HCT116 (cell line): ENCODE measurements around the gene MPPED1. TPM values are rescaled to one million over a fixed set of nuclear protein-coding genes. Genes with fewer than 3 reads are reported as not detected.

ENCODE experiments used
- ATAC-seq: fragments of 200-7000 bp; cut with Tn5 transposase; 2 replicates; pipeline ENCODE4 v1.9.1; 2020; ENCODE audit warnings: mild to moderate bottlenecking, moderate library complexity
- BruUV-seq: library from RNA; stranded (reverse); fragments of 400-500 nt; replicated peaks from 2 replicates; lab custom pipeline; 2021; lab: Mats Ljungman, UMichigan
- CTCF ChIA-PET: fragments of 300-600 bp; sonication (Branson Sonifier 250); formaldehyde crosslinking; loops from one replicate; lab custom pipeline; 2021; ENCODE audit warnings: antibody characterized with exemption; lab: Charles Lee
- POLR2A ChIA-PET: fragments of 300-600, 350-600 bp; sonication (Branson Sonifier 250); formaldehyde crosslinking; loops from one replicate; lab custom pipeline; 2021; ENCODE audit warnings: antibody characterized with exemption; lab: Charles Lee
- RAD21 ChIA-PET, 2 experiments: fragments of 300-600 bp; sonication (Branson Sonifier 250); formaldehyde crosslinking; loops; one replicate each; lab custom pipeline; 2023; ENCODE audit warnings: low total read pairs in 2 of 2; ENCODE audit not compliant: uncharacterized antibody in 2 of 2, unreplicated experiment in 2 of 2, low non-redundant PET in 1 of 2; lab: Charles Lee
- DNase-seq: peaks from one replicate; pipeline ENCODE4 v3.0.0-alpha.2; 2010; ENCODE audit warnings: low read depth, low spot score
- H2AFZ ChIP-seq: fragments of 200-600 bp; shearing (Covaris generic), sonication (generic); 2 replicates; pipeline ENCODE4 v1.6.1; 2017; ENCODE audit warnings: low read depth, mixed run types, mixed read lengths, antibody characterized with exemption, low read length; ENCODE audit not compliant: poor library complexity, severe bottlenecking
- H3K27ac ChIP-seq: 2 replicates; pipeline ENCODE4 v1.5.1; 2012; ENCODE audit warnings: low read depth, low read length
- H3K27me3 ChIP-seq: fragments of 200-600 bp; sonication (generic); 2 replicates; pipeline ENCODE4 v1.6.1; 2016; ENCODE audit warnings: mixed run types, low read length, mixed read lengths; ENCODE audit not compliant: insufficient read depth
- H3K36me3 ChIP-seq, 2 experiments: fragments of 200-500 bp in 1 of 2; fragments of 200-600 bp in 1 of 2; sonication (Bioruptor generic) in 1 of 2; sonication (generic) in 1 of 2; 2 replicates each; pipeline versions ENCODE4 v1.5.1 to v1.6.1; 2014 to 2016; ENCODE audit warnings: low read length in 2 of 2, inconsistent platforms in 1 of 2, mixed read lengths in 1 of 2, mixed run types in 1 of 2; ENCODE audit not compliant: insufficient read depth in 2 of 2, control insufficient read depth in 1 of 2
- H3K4me1 ChIP-seq, 2 experiments: fragments of 200-600 bp in 1 of 2; sonication (generic) in 1 of 2; 2 replicates each; pipeline versions ENCODE4 v1.5.1 to v1.6.1; 2012 to 2017; ENCODE audit warnings: low read length in 2 of 2, inconsistent platforms in 1 of 2, mild to moderate bottlenecking in 1 of 2, mixed read lengths in 1 of 2, mixed run types in 1 of 2, moderate library complexity in 1 of 2; ENCODE audit not compliant: insufficient read depth in 2 of 2, control insufficient read depth in 1 of 2
- H3K4me2 ChIP-seq: fragments of 200-600 bp; sonication (generic); 2 replicates; pipeline ENCODE4 v1.6.1; 2017; ENCODE audit warnings: mixed run types, low read length, mixed read lengths
- H3K4me3 ChIP-seq, 2 experiments: fragments of 200-600 bp in 1 of 2; sonication (generic) in 1 of 2; replicated peaks in 1 of 2; 2 replicates each; pipeline ENCODE4 v1.5.1; 2011 to 2016; ENCODE audit warnings: low read length in 2 of 2, control low read depth in 1 of 2, low read depth in 1 of 2, mild to moderate bottlenecking in 1 of 2, mixed read lengths in 1 of 2, mixed run types in 1 of 2
- H3K79me2 ChIP-seq: fragments of 200-600 bp; sonication (generic); 2 replicates; pipeline ENCODE4 v1.6.1; 2017; ENCODE audit warnings: mild to moderate bottlenecking, mixed run types, low read length, moderate library complexity, mixed read lengths; ENCODE audit not compliant: insufficient read depth
- H3K9ac ChIP-seq: fragments of 200-600 bp; sonication (generic); 2 replicates; pipeline ENCODE4 v1.6.1; 2016; ENCODE audit warnings: low read length, mixed read lengths
- H3K9me2 ChIP-seq: fragments of 200-600 bp; sonication (generic), shearing (Covaris generic); 2 replicates; pipeline ENCODE4 v1.6.1; 2017; ENCODE audit warnings: mixed run types, mild to moderate bottlenecking, moderate library complexity; ENCODE audit not compliant: insufficient read depth
- H3K9me3 ChIP-seq, 2 experiments: fragments of 200-500 bp in 1 of 2; fragments of 200-600 bp in 1 of 2; sonication (Bioruptor generic) in 1 of 2; sonication (generic) in 1 of 2; 2 replicates each; pipeline ENCODE4 v1.6.1; 2014 to 2017; ENCODE audit warnings: low read length in 2 of 2, mixed read lengths in 2 of 2, inconsistent platforms in 1 of 2, low read depth in 1 of 2, mild to moderate bottlenecking in 1 of 2, mixed run types in 1 of 2, moderate library complexity in 1 of 2; ENCODE audit not compliant: control insufficient read depth in 1 of 2, insufficient read depth in 1 of 2
- H4K20me1 ChIP-seq: fragments of 200-600 bp; sonication (generic), shearing (Covaris generic); 2 replicates; pipeline ENCODE4 v1.6.1; 2017; ENCODE audit warnings: mixed run types, mild to moderate bottlenecking, moderate library complexity; ENCODE audit not compliant: insufficient read depth
- ATF3 ChIP-seq: IDR thresholded peaks from 2 replicates; pipeline ENCODE4 v1.6.1; 2012
- CBX3 ChIP-seq: IDR thresholded peaks from 2 replicates; pipeline ENCODE4 v1.6.1; 2012; ENCODE audit warnings: low read depth
- CTCF ChIP-seq, 3 experiments: fragments of 200-600 bp in 1 of 3; sonication (generic) in 1 of 3; IDR thresholded peaks in 2 of 3; conservative IDR thresholded peaks in 1 of 3; 2 replicates each; pipeline ENCODE4 v1.5.1; 2012 to 2017; ENCODE audit warnings: low read depth in 2 of 3, low read length in 2 of 3, antibody characterized with exemption in 1 of 3, borderline replicate concordance in 1 of 3, control low read depth in 1 of 3, mild to moderate bottlenecking in 1 of 3, mixed read lengths in 1 of 3, mixed run types in 1 of 3, moderate library complexity in 1 of 3; ENCODE audit not compliant: insufficient read depth in 1 of 3
- EGR1 ChIP-seq: IDR thresholded peaks from 2 replicates; pipeline ENCODE4 v1.6.1; 2012; ENCODE audit warnings: low read depth
- ELF1 ChIP-seq: IDR thresholded peaks from 2 replicates; pipeline ENCODE4 v1.6.1; 2012; ENCODE audit warnings: low read depth, borderline replicate concordance
- EZH2 ChIP-seq: fragments of 200-600 bp; sonication (generic); IDR thresholded peaks from 2 replicates; pipeline ENCODE4 v1.6.1; 2017; ENCODE audit warnings: antibody characterized with exemption, mixed run types
- EZH2phosphoT487 ChIP-seq: fragments of 200-600 bp; IDR thresholded peaks from 2 replicates; pipeline ENCODE4 v1.6.1; 2018; ENCODE audit warnings: antibody characterized with exemption, borderline replicate concordance
- JUND ChIP-seq: IDR thresholded peaks from 2 replicates; pipeline ENCODE4 v1.6.1; 2012
- POLR2A ChIP-seq: IDR thresholded peaks from 2 replicates; pipeline ENCODE4 v1.7.0; 2011; ENCODE audit warnings: borderline replicate concordance; ENCODE audit not compliant: insufficient read depth, insufficient read length; ENCODE audit errors: extremely low read depth
- RAD21 ChIP-seq: IDR thresholded peaks from 2 replicates; pipeline ENCODE4 v1.6.1; 2012; ENCODE audit warnings: low read depth, mild to moderate bottlenecking
- SP1 ChIP-seq: IDR thresholded peaks from 2 replicates; pipeline ENCODE4 v1.6.1; 2012; ENCODE audit warnings: low read depth
- SRF ChIP-seq: IDR thresholded peaks from 2 replicates; pipeline ENCODE4 v1.6.1; 2012; ENCODE audit warnings: low read depth
- TCF7L2 ChIP-seq: IDR thresholded peaks from 2 replicates; pipeline ENCODE4 v1.7.0; 2011; ENCODE audit warnings: borderline replicate concordance, inconsistent platforms; ENCODE audit not compliant: insufficient read depth, insufficient read length; ENCODE audit errors: extremely low read depth
- YY1 ChIP-seq: IDR thresholded peaks from 2 replicates; pipeline ENCODE4 v1.6.1; 2011; ENCODE audit warnings: low read length, low read depth, moderate library complexity, mild to moderate bottlenecking; ENCODE audit not compliant: insufficient replicate concordance; ENCODE audit errors: extremely low read depth
- ZBTB33 ChIP-seq: IDR thresholded peaks from 2 replicates; pipeline ENCODE4 v1.6.1; 2011; ENCODE audit warnings: mild to moderate bottlenecking, low read length, moderate library complexity; ENCODE audit not compliant: insufficient replicate concordance; ENCODE audit errors: extremely low read depth
- ZNF274 ChIP-seq: fragments of 200-500 bp; sonication (Bioruptor generic); IDR thresholded peaks from 2 replicates; pipeline ENCODE4 v1.6.1; 2014; ENCODE audit warnings: mild to moderate bottlenecking, low read depth, low read length, inconsistent platforms
- intact Hi-C: fragments of 100-400 bp; cut with micrococcal nuclease; formaldehyde crosslinking; loops from 2 replicates; pipeline ENCODE4 v1.10.0; 2022
- total RNA-seq: library from RNA; stranded (reverse); gene quantifications from one replicate; pipeline ENCODE4 v1.2.1, GENCODE V29; 2021; ENCODE audit not compliant: unreplicated experiment

MPPED1 gene
- total RNA-seq, 1 experiment from 2014 or later: not detected

GRCh38 chr22:43516996-43517635 lies 105.3 kb downstream of the MPPED1 start:
- H3K4me3 ChIP-seq: no peak overlapping the region
- no peaks in the 10 kb centered on the region for H3K9me2 ChIP-seq
- POLR2A ChIA-PET: no interaction called here
- H3K9me3 ChIP-seq: no peaks in the 10 kb centered on the region
- no peak overlapping the region for H3K9ac ChIP-seq
- ATAC-seq: no peak
- RAD21 ChIA-PET: no interaction called here
- no peak for TF ChIP-seq EGR1
- no peak for TF ChIP-seq YY1
- no peak for TF ChIP-seq SRF
- TF ChIP-seq TCF7L2: no peak
- no peak for TF ChIP-seq ATF3
- no peak for TF ChIP-seq EZH2
- no peak for TF ChIP-seq CTCF (IDR thresholded peaks at IDR 0.05 in 2 of 3, conservative IDR thresholded peaks at IDR 0.05 in 1 of 3; ENCODE audit: borderline replicate concordance in 1 of 3, insufficient read depth in 1 of 3, low read depth in 2 of 3, low read length in 2 of 3)
- TF ChIP-seq SP1: no peak
- TF ChIP-seq ZNF274: no peak
- TF ChIP-seq EZH2phosphoT487: no peak
- TF ChIP-seq ELF1: no peak
- TF ChIP-seq JUND: no peak
- no peak for TF ChIP-seq RAD21
- no peak for TF ChIP-seq ZBTB33
- no peak for TF ChIP-seq POLR2A
- no peak for TF ChIP-seq CBX3
- no peak for DNase-seq
- H3K4me1 ChIP-seq: 0 out of 4 replicates have a peak, but pooled peaks cover 0 to 2% of the 10 kb centered on the region in 2 experiments
- no peak overlapping the region for H2AFZ ChIP-seq
- CTCF ChIA-PET: no interaction called here
- H3K4me2 ChIP-seq: no peak overlapping the region
- no peaks in the 10 kb centered on the region for H3K36me3 ChIP-seq
- peaks cover 5% of the 10 kb centered on the region; the same call in 1 of the 2 replicates for H3K27me3 ChIP-seq
- intact Hi-C loops: no loop called here
- H4K20me1 ChIP-seq: no peaks in the 10 kb centered on the region
- no TSS peak for BruUV-seq
- H3K27ac ChIP-seq: no peak overlapping the region
- no peaks in the 10 kb centered on the region for H3K79me2 ChIP-seq
